DND-41 (cell line): Measurements from ENCODE around the gene KCNG2.

ENCODE experiments used
- ATAC-seq: fragments of 200-7000 bp; cut with Tn5 transposase; 3 replicates; pipeline ENCODE4 v1.9.1; 2021; ENCODE audit warnings: low read depth; ENCODE audit not compliant: insufficient read depth
- DNase-seq: peaks from one replicate; pipeline ENCODE4 v3.0.0-alpha.2; 2020
- H2AFZ ChIP-seq: 2 replicates; pipeline ENCODE4 v1.6.0; 2012; ENCODE audit warnings: low read depth, low read length
- H3K27ac ChIP-seq: 2 replicates; pipeline ENCODE4 v1.5.1; 2012; ENCODE audit warnings: low read length, inconsistent platforms
- H3K27me3 ChIP-seq: fragments of 200-600 bp; sonication (generic); 2 replicates; pipeline ENCODE4 v1.6.0; 2012; ENCODE audit warnings: low read length, mild to moderate bottlenecking, inconsistent platforms; ENCODE audit not compliant: insufficient read depth, poor library complexity
- H3K36me3 ChIP-seq: 2 replicates; pipeline ENCODE4 v1.5.1; 2012; ENCODE audit warnings: low read length, inconsistent platforms; ENCODE audit not compliant: insufficient read depth
- H3K4me1 ChIP-seq: 2 replicates; pipeline ENCODE4 v1.5.1; 2012; ENCODE audit warnings: mild to moderate bottlenecking, low read length; ENCODE audit not compliant: insufficient read depth
- H3K4me2 ChIP-seq: 2 replicates; pipeline ENCODE4 v1.6.0; 2012; ENCODE audit warnings: mild to moderate bottlenecking, moderate library complexity, low read length, inconsistent platforms; ENCODE audit not compliant: insufficient read depth
- H3K4me3 ChIP-seq, 2 experiments: fragments of 200-600 bp in 1 of 2; shearing (Covaris generic) in 1 of 2; 2 replicates each; pipeline ENCODE4 v1.5.1; 2012 to 2016; ENCODE audit warnings: inconsistent platforms in 2 of 2, low read length in 2 of 2, mild to moderate bottlenecking in 2 of 2, low read depth in 1 of 2, moderate library complexity in 1 of 2
- H3K79me2 ChIP-seq: 2 replicates; pipeline ENCODE4 v1.6.0; 2012; ENCODE audit warnings: low read length, inconsistent platforms; ENCODE audit not compliant: insufficient read depth
- H3K9ac ChIP-seq: 2 replicates; pipeline ENCODE4 v1.6.0; 2012; ENCODE audit warnings: low read depth, mild to moderate bottlenecking, inconsistent platforms, low read length, moderate library complexity
- H3K9me3 ChIP-seq: 2 replicates; pipeline ENCODE4 v1.5.1; 2012; ENCODE audit warnings: low read length, moderate library complexity, mild to moderate bottlenecking, inconsistent platforms; ENCODE audit not compliant: insufficient read depth, severe bottlenecking
- H4K20me1 ChIP-seq: 2 replicates; pipeline ENCODE4 v1.6.0; 2012; ENCODE audit warnings: low read length; ENCODE audit not compliant: insufficient read depth
- EZH2 ChIP-seq: IDR thresholded peaks from 3 replicates; pipeline ENCODE4 v1.6.1; 2012; ENCODE audit warnings: borderline replicate concordance, low read depth, mild to moderate bottlenecking, moderate library complexity, low read length, inconsistent platforms; ENCODE audit not compliant: severe bottlenecking
- TF ChIP-seq, protein P1 (sequence below): IDR thresholded peaks from 2 replicates; pipeline ENCODE4 v1.5.1; 2012; ENCODE audit warnings: borderline replicate concordance, low read length, moderate library complexity, mild to moderate bottlenecking; ENCODE audit not compliant: poor library complexity, severe bottlenecking; ENCODE audit errors: extremely low read depth

KCNG2 gene

DNA sequence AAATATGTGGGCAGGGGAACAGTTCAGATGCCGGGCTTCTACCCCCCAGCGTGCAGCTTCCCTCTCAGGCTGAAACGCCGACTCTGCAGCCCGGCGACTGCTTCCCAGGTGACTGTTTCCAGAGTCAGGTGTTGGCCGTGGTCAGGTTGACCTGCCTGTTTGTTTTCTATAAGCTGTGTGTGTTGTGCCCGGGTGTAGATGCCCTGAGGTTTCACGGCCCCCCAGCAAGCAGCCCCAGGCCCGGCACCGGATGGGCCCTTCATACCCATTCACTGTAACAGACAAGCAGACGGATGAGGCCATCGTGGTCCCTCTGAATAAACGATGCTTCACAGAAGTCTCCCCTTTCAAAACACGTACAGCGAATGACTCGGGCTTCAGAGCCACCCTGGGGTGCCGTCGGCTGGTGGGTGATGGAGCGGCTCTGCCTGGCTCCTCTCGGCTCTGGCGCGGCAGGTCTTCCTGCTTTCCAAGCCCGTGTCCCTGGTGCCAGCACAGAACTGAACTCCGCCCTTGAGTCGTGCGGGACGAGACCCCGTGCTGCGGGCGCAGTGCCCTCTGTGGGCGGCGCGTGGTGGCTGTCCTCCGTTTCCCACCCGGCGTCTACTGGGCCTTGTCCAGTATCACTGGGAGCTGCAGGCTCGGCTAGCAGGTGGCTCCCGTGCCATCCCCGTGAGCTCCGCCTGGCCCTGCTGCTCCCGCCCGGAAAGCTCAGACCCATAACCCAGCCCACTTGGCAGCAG, 15.0 kb upstream of the KCNG2 start:
- Histone ChIP-seq H3K4me1 (no peaks in the 10 kb centered on the region), H3K4me2 (no peak overlapping the region), H3K4me3 (no peak overlapping the region), H3K27me3 (no peaks in the 10 kb centered on the region), H3K36me3 (no peaks in the 10 kb centered on the region), H3K9ac (no peak overlapping the region), H4K20me1 (no peaks in the 10 kb centered on the region), H2AFZ (no peak overlapping the region), H3K27ac (no peak overlapping the region), H3K9me3 (no peaks in the 10 kb centered on the region), H3K79me2 (no peaks in the 10 kb centered on the region)
- ATAC-seq (no peak), DNase-seq (no peak)
- no peak for TF ChIP-seq EZH2
- TF ChIP-seq, protein P1, sequence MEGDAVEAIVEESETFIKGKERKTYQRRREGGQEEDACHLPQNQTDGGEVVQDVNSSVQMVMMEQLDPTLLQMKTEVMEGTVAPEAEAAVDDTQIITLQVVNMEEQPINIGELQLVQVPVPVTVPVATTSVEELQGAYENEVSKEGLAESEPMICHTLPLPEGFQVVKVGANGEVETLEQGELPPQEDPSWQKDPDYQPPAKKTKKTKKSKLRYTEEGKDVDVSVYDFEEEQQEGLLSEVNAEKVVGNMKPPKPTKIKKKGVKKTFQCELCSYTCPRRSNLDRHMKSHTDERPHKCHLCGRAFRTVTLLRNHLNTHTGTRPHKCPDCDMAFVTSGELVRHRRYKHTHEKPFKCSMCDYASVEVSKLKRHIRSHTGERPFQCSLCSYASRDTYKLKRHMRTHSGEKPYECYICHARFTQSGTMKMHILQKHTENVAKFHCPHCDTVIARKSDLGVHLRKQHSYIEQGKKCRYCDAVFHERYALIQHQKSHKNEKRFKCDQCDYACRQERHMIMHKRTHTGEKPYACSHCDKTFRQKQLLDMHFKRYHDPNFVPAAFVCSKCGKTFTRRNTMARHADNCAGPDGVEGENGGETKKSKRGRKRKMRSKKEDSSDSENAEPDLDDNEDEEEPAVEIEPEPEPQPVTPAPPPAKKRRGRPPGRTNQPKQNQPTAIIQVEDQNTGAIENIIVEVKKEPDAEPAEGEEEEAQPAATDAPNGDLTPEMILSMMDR: no peak

DNA sequence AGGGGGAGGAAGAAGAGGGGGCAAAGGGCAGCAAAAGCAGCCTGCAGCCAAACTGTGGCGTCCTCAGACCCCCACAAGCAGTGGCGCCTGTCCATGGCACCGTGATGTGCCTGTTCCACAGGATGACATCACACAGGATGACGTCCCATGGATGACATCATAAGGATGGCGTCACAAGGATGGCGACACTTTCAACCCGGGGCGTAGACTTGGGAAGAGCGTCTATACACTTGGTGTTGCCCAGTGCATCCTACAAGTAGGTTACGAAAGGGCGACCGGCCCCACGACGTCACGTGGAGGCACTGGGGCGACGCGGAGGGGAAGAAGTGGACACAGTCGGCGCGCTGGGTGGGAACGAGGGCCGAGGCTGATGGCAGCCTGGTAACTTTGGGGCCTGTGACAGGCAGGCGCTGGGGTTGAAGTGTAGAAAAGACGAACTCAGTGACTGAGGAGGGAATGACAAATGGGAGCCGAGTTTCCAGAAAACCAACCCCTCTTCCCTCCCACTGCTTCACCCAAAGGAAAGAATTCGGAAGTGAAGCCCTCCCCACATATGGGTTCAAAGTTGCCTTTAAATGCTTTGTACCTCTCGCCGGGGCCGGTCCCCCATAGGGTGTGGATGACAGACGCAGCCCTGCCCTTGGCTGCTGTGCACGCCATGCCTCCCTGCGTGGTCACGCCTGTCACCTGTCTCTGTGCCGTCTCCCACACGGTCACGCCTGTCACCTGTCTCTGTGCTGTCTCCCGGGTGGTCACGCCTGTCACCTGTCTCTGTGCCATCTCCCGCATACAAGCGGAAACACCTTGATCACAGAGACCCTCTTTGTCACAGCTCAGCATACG, 13.4 kb upstream of the KCNG2 start:
- TF ChIP-seq, protein P1: no peak
- no peak for TF ChIP-seq EZH2
- Histone ChIP-seq H3K36me3 (no peaks in the 10 kb centered on the region), H4K20me1 (no peaks in the 10 kb centered on the region), H3K4me3 (no peak overlapping the region), H3K9ac (no peak overlapping the region), H3K4me1 (no peaks in the 10 kb centered on the region), H3K79me2 (no peaks in the 10 kb centered on the region), H3K4me2 (no peak overlapping the region), H3K27ac (no peak overlapping the region), H3K9me3 (no peaks in the 10 kb centered on the region), H2AFZ (no peak overlapping the region), H3K27me3 (no peaks in the 10 kb centered on the region)
- ATAC-seq (no peak), DNase-seq (no peak)

DNA sequence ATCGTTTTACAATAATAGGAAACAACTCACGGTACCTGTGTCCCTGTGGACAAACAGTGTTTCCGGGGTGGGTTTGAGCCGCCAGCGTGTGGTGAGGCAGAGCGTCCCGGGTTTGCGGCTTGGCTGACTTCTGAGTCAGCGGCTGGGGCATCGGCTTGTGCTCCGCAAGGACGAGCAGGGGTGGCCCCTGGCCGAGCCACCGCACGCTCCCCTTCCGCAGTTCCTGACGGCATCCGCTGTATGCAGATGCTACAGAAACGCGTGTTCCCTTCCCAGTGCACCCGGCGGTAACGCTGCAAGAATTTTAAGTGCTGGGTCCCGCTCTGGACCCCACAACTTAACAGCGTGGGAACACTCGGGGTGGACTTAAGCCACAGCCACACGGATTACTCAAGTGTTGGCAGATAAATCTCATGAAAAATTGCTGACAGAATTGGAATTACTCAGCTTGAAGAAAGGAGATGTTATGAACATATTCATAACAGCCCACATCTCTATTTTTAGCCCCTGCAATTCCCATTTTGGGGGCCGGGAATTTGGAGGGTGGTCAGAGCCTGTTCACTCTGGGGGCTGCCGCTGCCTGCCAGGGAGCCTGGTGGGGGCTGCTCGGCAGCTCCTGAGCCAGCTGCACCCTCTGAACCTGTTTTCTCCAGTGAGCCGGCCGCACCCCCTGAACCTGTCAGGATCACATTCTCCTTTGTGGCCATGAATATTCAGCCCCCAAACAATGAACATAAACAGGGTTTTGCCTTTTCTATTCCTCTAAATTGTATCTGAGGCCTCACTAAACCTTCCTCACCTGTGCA, 12.6 kb upstream of the KCNG2 start:
- DNase-seq: no peak
- no peaks in the 10 kb centered on the region for H3K9me3 ChIP-seq
- no peak overlapping the region for H3K4me3 ChIP-seq
- H3K4me1 ChIP-seq: no peaks in the 10 kb centered on the region
- no peak overlapping the region for H2AFZ ChIP-seq
- no peak for ATAC-seq
- H3K27ac ChIP-seq: no peak overlapping the region
- no peak overlapping the region for H3K4me2 ChIP-seq
- H3K36me3 ChIP-seq: no peaks in the 10 kb centered on the region
- no peaks in the 10 kb centered on the region for H3K27me3 ChIP-seq
- no peak overlapping the region for H3K9ac ChIP-seq
- H4K20me1 ChIP-seq: no peaks in the 10 kb centered on the region
- TF ChIP-seq EZH2: no peak
- TF ChIP-seq, protein P1: no peak
- no peaks in the 10 kb centered on the region for H3K79me2 ChIP-seq
